Trophoblast cell (in vitro differentiated cells and primary cell): ENCODE results near the gene ZNF41.

Source experiments
- DNase-seq, 2 donors: peaks; one replicate each; pipeline ENCODE4 v3.0.0-alpha.2; 2016
- H2AFZ ChIP-seq: 2 replicates; pipeline ENCODE4 v1.6.1; 2013; ENCODE audit warnings: low read length, moderate library complexity, mild to moderate bottlenecking; ENCODE audit not compliant: insufficient read depth, poor library complexity
- H2AK5ac ChIP-seq: 2 replicates; pipeline ENCODE4 v1.6.1; 2013; ENCODE audit warnings: mild to moderate bottlenecking, low read length
- H2BK120ac ChIP-seq: 2 replicates; pipeline ENCODE4 v1.6.1; 2013; ENCODE audit warnings: low read length, mild to moderate bottlenecking, moderate library complexity; ENCODE audit not compliant: insufficient read depth, poor library complexity
- H2BK12ac ChIP-seq: 2 replicates; pipeline ENCODE4 v1.6.1; 2013; ENCODE audit warnings: mild to moderate bottlenecking, low read length, moderate library complexity
- H2BK5ac ChIP-seq: 2 replicates; pipeline ENCODE4 v1.6.1; 2013; ENCODE audit warnings: low read length, low read depth, moderate library complexity, mild to moderate bottlenecking; ENCODE audit not compliant: poor library complexity
- H3K14ac ChIP-seq: 2 replicates; pipeline ENCODE4 v1.6.1; 2013; ENCODE audit warnings: mild to moderate bottlenecking, low read length
- H3K18ac ChIP-seq: 2 replicates; pipeline ENCODE4 v1.6.1; 2013; ENCODE audit warnings: mild to moderate bottlenecking, low read length
- H3K23ac ChIP-seq: 2 replicates; pipeline ENCODE4 v1.6.1; 2013; ENCODE audit warnings: low read length
- H3K27ac ChIP-seq: 2 replicates; pipeline ENCODE4 v1.5.1; 2013; ENCODE audit warnings: low read depth, mild to moderate bottlenecking, inconsistent platforms, low read length, moderate library complexity
- H3K27me3 ChIP-seq: 2 replicates; pipeline ENCODE4 v1.6.1; 2013; ENCODE audit warnings: inconsistent platforms, mild to moderate bottlenecking, low read length, moderate library complexity; ENCODE audit not compliant: insufficient read depth
- H3K36me3 ChIP-seq, 2 experiments: 1 replicate in 1 of 2; 2 replicates in 1 of 2; pipeline ENCODE4 v1.6.1; 2013; ENCODE audit warnings: low read length in 2 of 2, mild to moderate bottlenecking in 2 of 2, moderate library complexity in 1 of 2; ENCODE audit not compliant: insufficient read depth in 2 of 2, control insufficient read depth in 1 of 2
- H3K4ac ChIP-seq: 2 replicates; pipeline ENCODE4 v1.6.1; 2013; ENCODE audit warnings: low read depth, mild to moderate bottlenecking, low read length, moderate library complexity
- H3K4me1 ChIP-seq, 2 experiments: 1 replicate in 1 of 2; 2 replicates in 1 of 2; pipeline ENCODE4 v1.6.1; 2013; ENCODE audit warnings: low read length in 2 of 2, mild to moderate bottlenecking in 2 of 2, moderate library complexity in 1 of 2; ENCODE audit not compliant: insufficient read depth in 2 of 2, control insufficient read depth in 1 of 2
- H3K4me2 ChIP-seq: 2 replicates; pipeline ENCODE4 v1.6.1; 2013; ENCODE audit warnings: inconsistent platforms, mild to moderate bottlenecking, low read length, moderate library complexity
- H3K4me3 ChIP-seq: 2 replicates; pipeline ENCODE4 v1.5.1; 2013; ENCODE audit warnings: mild to moderate bottlenecking, low read depth, low read length, inconsistent platforms
- H3K79me1 ChIP-seq: one replicate; pipeline ENCODE4 v1.6.1; 2013; ENCODE audit warnings: low read length
- H3K79me2 ChIP-seq: 2 replicates; pipeline ENCODE4 v1.6.1; 2013; ENCODE audit warnings: low read length, mild to moderate bottlenecking; ENCODE audit not compliant: control insufficient read depth, insufficient read depth, poor library complexity
- H3K9ac ChIP-seq: 2 replicates; pipeline ENCODE4 v1.6.1; 2013; ENCODE audit warnings: mild to moderate bottlenecking, low read length
- H3K9me3 ChIP-seq: 2 replicates; pipeline ENCODE4 v1.6.1; 2013; ENCODE audit warnings: low read depth, mild to moderate bottlenecking, control low read depth, inconsistent platforms, low read length; ENCODE audit not compliant: insufficient read depth
- H4K12ac ChIP-seq: 2 replicates; pipeline ENCODE4 v1.6.1; 2013; ENCODE audit warnings: low read depth, mild to moderate bottlenecking, low read length, moderate library complexity
- H4K8ac ChIP-seq: 2 replicates; pipeline ENCODE4 v1.6.1; 2013; ENCODE audit warnings: low read depth, mild to moderate bottlenecking, low read length, moderate library complexity
- H4K91ac ChIP-seq: one replicate; pipeline ENCODE4 v1.6.1; 2013; ENCODE audit warnings: low read depth, mild to moderate bottlenecking, low read length, moderate library complexity
- WGBS: extraction: QIAGEN DNeasy Blood & Tissue Kit; methylation state at CpG from one replicate; pipeline ENCODE4 v1.1.7; 2013; ENCODE audit warnings: missing lambda C conversion rate; ENCODE audit not compliant: insufficient read length, insufficient coverage; ENCODE audit errors: extremely low coverage; 5-methylcytosine and 5-hydroxymethylcytosine counted together

The ZNF41 gene

DNA sequence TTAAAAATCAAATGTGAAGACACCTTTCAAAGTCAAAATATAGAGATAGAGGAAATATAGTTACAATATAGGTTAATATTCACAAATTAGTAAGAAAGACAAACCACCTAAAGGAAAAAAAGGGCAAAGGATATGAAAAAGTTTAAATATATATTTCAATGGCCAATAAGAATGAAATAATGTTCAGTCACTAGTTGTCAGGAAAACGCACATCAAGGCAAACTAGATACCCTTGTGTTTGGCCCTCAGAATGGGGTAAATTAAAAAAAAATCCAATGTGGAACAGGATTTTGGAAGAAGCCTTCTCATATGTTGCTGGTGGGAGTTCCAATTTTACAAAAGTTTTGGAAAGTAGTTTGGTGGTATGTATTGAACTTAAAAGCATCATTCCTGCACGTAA, 2.4 kb downstream of the ZNF41 start:
- Histone ChIP-seq H3K9me3 (no peaks in the 10 kb centered on the region), H2BK5ac (no peak overlapping the region), H3K4me2 (no peak overlapping the region), H3K27me3 (no peaks in the 10 kb centered on the region), H3K4me1 (peaks cover 0 to 2% of the 10 kb centered on the region in 2 experiments), H3K14ac (no peak overlapping the region), H2BK12ac (no peak overlapping the region), H4K91ac (no peak overlapping the region), H3K23ac (no peak overlapping the region), H2AK5ac (no peak overlapping the region), H2BK120ac (no peak overlapping the region), H2AFZ (no peak overlapping the region), H3K18ac (no peak overlapping the region), H3K79me2 (peaks cover 2% of the 10 kb centered on the region), H3K79me1 (peaks cover 6% of the 10 kb centered on the region), H3K4me3 (no peak overlapping the region), H4K8ac (no peak overlapping the region), H3K36me3 (no peaks in the 10 kb centered on the region), H3K4ac (no peak overlapping the region), H3K9ac (no peak overlapping the region), H4K12ac (no peak overlapping the region), H3K27ac (no peak overlapping the region)
- DNase-seq, result no peak
- WGBS, result no CpG with 5 or more reads among the region's 2 CpGs

DNA sequence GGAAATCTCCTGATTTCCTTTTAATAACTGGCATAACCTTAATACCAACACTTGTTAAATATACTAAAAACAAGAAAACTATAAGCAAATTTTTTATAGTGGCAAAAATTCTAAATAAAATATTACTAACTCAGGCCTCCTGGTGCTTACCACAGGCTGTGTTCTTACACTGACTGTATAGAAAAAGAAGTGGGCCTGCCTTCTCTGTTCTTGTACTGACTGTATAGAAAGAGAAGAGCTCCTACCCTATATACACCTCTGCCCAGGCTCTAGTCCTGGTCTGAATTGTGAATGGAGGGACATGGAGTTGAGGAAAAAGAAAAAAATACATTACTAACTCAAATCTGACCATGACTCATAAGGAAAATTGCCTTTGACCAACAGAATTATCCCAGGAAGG, 7.5 kb downstream of the ZNF41 start:
- no peak overlapping the region for H4K12ac ChIP-seq
- no peak overlapping the region for H3K18ac ChIP-seq
- no peaks in the 10 kb centered on the region for H3K36me3 ChIP-seq

DNA sequence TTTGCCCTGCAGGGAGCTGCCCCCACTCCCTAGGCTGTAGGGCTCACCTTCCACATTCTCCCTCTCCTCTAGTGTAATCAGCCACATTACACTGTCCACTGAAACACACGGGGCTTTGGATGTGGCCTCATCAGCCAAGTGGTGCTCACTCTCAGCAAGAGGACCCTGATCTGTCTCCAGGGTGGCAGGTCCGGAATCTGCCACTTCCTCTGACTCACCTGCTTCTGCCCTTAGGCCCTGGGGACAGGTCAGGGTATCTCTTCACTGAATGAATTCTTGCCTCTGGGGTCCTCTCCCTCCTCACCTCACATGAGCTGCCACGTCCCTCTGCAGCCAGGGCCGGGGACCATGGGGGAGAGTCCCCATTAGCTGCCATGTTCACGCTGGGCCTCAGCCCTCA, 15.9 kb downstream of the ZNF41 start:
- peaks cover 3 to 5% of the 10 kb centered on the region in 2 experiments for H3K4me1 ChIP-seq
- no CpG with 5 or more reads among the region's 5 CpGs for WGBS

More for the DNA sequence above, 7.5 kb downstream of the ZNF41 start:
- Histone ChIP-seq H3K4me3 (no peak overlapping the region), H3K9ac (no peak overlapping the region), H2BK12ac (no peak overlapping the region), H3K79me2 (no peaks in the 10 kb centered on the region), H3K27me3 (no peaks in the 10 kb centered on the region), H4K8ac (no peak overlapping the region), H3K4me1 (no peaks in the 10 kb centered on the region), H3K27ac (no peak overlapping the region), H3K79me1 (no peaks in the 10 kb centered on the region), H2AFZ (no peak overlapping the region), H2BK5ac (no peak overlapping the region), H2AK5ac (no peak overlapping the region), H3K4me2 (no peak overlapping the region), H2BK120ac (no peak overlapping the region), H3K9me3 (no peaks in the 10 kb centered on the region), H3K14ac (no peak overlapping the region), H4K91ac (no peak overlapping the region), H3K23ac (no peak overlapping the region), H3K4ac (no peak overlapping the region)
- DNase-seq, result no peak

GRCh38 chrX:47460561-47460960, 22.5 kb downstream of the ZNF41 start:
- Histone ChIP-seq H3K23ac (no peak overlapping the region), H2AFZ (no peak overlapping the region), H3K36me3 (peaks cover 5 to 6% of the 10 kb centered on the region in 2 experiments), H3K9me3 (no peaks in the 10 kb centered on the region), H3K4ac (no peak overlapping the region), H3K4me3 (no peak overlapping the region), H3K18ac (no peak overlapping the region), H4K91ac (no peak overlapping the region), H4K12ac (no peak overlapping the region), H2AK5ac (no peak overlapping the region), H3K14ac (no peak overlapping the region), H2BK12ac (no peak overlapping the region), H3K9ac (no peak overlapping the region), H4K8ac (no peak overlapping the region), H3K79me2 (no peaks in the 10 kb centered on the region), H3K79me1 (no peaks in the 10 kb centered on the region), H3K27me3 (no peaks in the 10 kb centered on the region), H3K4me1 (no peaks in the 10 kb centered on the region), H3K4me2 (no peak overlapping the region), H2BK5ac (no peak overlapping the region), H2BK120ac (no peak overlapping the region), H3K27ac (no peak overlapping the region)
- WGBS, result no CpG with 5 or more reads among the region's 1 CpG
- DNase-seq, result no peak

More for the DNA sequence above, 15.9 kb downstream of the ZNF41 start:
- Histone ChIP-seq H4K91ac (no peak overlapping the region), H3K27me3 (no peaks in the 10 kb centered on the region), H2AK5ac (no peak overlapping the region), H3K23ac (no peak overlapping the region), H3K79me2 (no peaks in the 10 kb centered on the region), H3K4me3 (no peak overlapping the region), H3K79me1 (no peaks in the 10 kb centered on the region), H2BK12ac (no peak overlapping the region), H4K12ac (peak overlapping the region; percentile 43), H3K4ac (no peak overlapping the region), H2BK120ac (no peak overlapping the region), H3K14ac (no peak overlapping the region), H3K18ac (no peak overlapping the region), H3K4me2 (no peak overlapping the region), H3K36me3 (peaks cover 5 to 6% of the 10 kb centered on the region in 2 experiments), H2BK5ac (no peak overlapping the region), H3K27ac (no peak overlapping the region), H3K9me3 (no peaks in the 10 kb centered on the region), H4K8ac (no peak overlapping the region), H3K9ac (no peak overlapping the region), H2AFZ (no peak overlapping the region)
- peak; percentile 6 to 55 for DNase-seq
